Activated CD8-positive, alpha-beta T cell treated with anti-CD3 and anti-CD28 coated beads, Interleukin-2, amount 10 ng/mL, durations not matched to agents 7 days and 5 days (primary cell): ENCODE data around the gene CD80. TPM values are rescaled to one million over a fixed set of nuclear protein-coding genes. Genes with fewer than 3 reads are reported as not detected.
"Not testable (repeated sequence)": the region's sequence is repeated elsewhere in the genome, so short reads cannot be mapped to it uniquely, and the experiment has no call there.

Experiments
- ATAC-seq: fragments of 150-1000 bp; cut with Tn5 transposase; one replicate; pipeline ENCODE4 v1.10.0; 2021; ENCODE audit warnings: moderate library complexity
- CTCF ChIA-PET: fragments of 350-600 bp; sonication (Branson Sonifier 250); formaldehyde crosslinking; loops from one replicate; lab custom pipeline; 2021; ENCODE audit warnings: antibody characterized with exemption; lab: Charles Lee
- POLR2A ChIA-PET: fragments of 350-600 bp; sonication (Branson Sonifier 250); formaldehyde crosslinking; loops from one replicate; lab custom pipeline; 2021; ENCODE audit warnings: antibody characterized with exemption; lab: Charles Lee
- DNase-seq: peaks from one replicate; pipeline ENCODE4 v3.0.0-alpha.2; 2020
- H3K27ac Mint-ChIP-seq: one replicate; pipeline ENCODE4 v1.8.0; 2021; ENCODE audit warnings: mild to moderate bottlenecking, mixed read lengths
- H3K27me3 Mint-ChIP-seq: one replicate; pipeline ENCODE4 v1.8.0; 2021; ENCODE audit warnings: low read depth, mixed read lengths
- H3K36me3 Mint-ChIP-seq: one replicate; pipeline ENCODE4 v1.8.0; 2021; ENCODE audit warnings: low read depth, mixed read lengths
- H3K4me1 Mint-ChIP-seq: one replicate; pipeline ENCODE4 v1.8.0; 2021; ENCODE audit warnings: low read depth, mixed read lengths
- H3K4me3 Mint-ChIP-seq: one replicate; pipeline ENCODE4 v1.8.0; 2021; ENCODE audit warnings: mild to moderate bottlenecking, mixed read lengths
- H3K9me3 Mint-ChIP-seq: one replicate; pipeline ENCODE4 v1.8.0; 2022; ENCODE audit warnings: mixed read lengths; ENCODE audit not compliant: insufficient read depth
- total RNA-seq, 2 experiments: library from RNA; stranded (reverse); gene quantifications; one replicate each; pipeline ENCODE4 v1.2.3, GENCODE V29; 2021

Gene CD80
- total RNA-seq, 2 experiments from 2014 or later: 19.1 to 20.2 TPM

- POLR2A ChIA-PET: interaction anchor here (0.6 to 1.4 kb wide), 2 partner anchors 16 to 644 kb away, joined by 4 to 5 read pairs; partner anchors contain the start of gene ADPRH
- no peak for DNase-seq
- peaks cover 35% of the 10 kb centered on the region for H3K4me1 Mint-ChIP-seq
- peaks cover under 1% of the 10 kb centered on the region for H3K36me3 Mint-ChIP-seq
- H3K4me3 Mint-ChIP-seq: no peak overlapping the region
- H3K27ac Mint-ChIP-seq: peak overlapping the region; percentile 5
- no peak for ATAC-seq
- no peaks in the 10 kb centered on the region for H3K9me3 Mint-ChIP-seq
- H3K27me3 Mint-ChIP-seq: no peaks in the 10 kb centered on the region
- CTCF ChIA-PET: interaction anchor here (0.9 to 1.3 kb wide), 3 partner anchors 9 to 132 kb away, joined by 3 to 4 read pairs (median 3); partner anchors contain the start of gene TMEM39A
Measured at GRCh38 chr3:119595639-119596334, 36.4 kb upstream of the CD80 start.

DNA sequence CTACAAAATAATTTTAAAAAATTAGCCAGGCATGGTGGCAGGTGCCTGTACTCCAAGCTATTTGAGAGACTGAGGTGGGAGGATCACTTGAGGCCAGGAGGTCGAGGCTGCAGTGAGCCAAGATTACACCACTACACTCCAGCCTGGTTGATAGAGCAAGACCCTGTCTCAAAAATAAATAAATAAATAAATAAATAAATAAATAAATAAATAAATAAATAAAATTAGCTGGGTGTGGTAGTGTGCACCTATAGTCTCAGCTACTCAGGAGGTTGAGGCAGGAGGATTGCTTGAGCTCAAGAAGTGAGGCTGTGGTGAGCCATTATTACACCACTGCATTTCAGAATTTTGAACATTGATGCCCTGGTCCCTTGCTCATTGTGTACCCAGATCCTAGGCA, 35.5 kb upstream of the CD80 start:
- POLR2A ChIA-PET, DNase-seq, H3K36me3 Mint-ChIP-seq, ATAC-seq, H3K9me3 Mint-ChIP-seq, H3K27ac Mint-ChIP-seq, H3K27me3 Mint-ChIP-seq, CTCF ChIA-PET, H3K4me3 Mint-ChIP-seq: not testable (repeated sequence)
- peaks cover 27% of the 10 kb centered on the region for H3K4me1 Mint-ChIP-seq

GRCh38 chr3:119594066-119594465, 34.7 kb upstream of the CD80 start:
- no peak for ATAC-seq
- H3K9me3 Mint-ChIP-seq: peaks cover 3% of the 10 kb centered on the region
- H3K4me3 Mint-ChIP-seq: no peak overlapping the region
- H3K27me3 Mint-ChIP-seq: no peaks in the 10 kb centered on the region
- H3K36me3 Mint-ChIP-seq: peaks cover 11% of the 10 kb centered on the region
- ChIA-PET CTCF (no interaction called here), POLR2A (no interaction called here)
- DNase-seq: no peak
- H3K27ac Mint-ChIP-seq: no peak overlapping the region
- H3K4me1 Mint-ChIP-seq: peaks cover 22% of the 10 kb centered on the region

DNA sequence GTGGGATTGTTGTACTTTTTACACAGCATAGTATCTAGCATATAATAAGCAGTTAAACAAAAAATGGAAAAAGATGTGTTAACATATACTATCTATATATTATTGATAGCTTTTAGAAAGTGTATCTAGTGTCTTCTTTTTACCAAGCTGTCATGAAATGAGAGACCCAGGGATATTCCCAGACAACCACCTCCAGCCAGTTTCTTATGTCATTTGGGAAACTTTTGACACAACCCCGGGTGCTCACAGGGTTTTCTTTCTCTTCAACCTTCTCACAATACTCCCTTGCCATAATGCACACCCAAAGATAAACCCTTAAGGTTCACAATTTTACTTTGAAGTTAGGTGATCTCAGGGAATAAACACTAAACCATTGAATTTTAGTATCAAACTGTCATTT, 33.4 kb upstream of the CD80 start:
- ChIA-PET POLR2A (no interaction called here), CTCF (interaction anchor here (0.7 to 0.9 kb wide), 2 partner anchors 10 to 33 kb away, joined by 3 to 4 read pairs; no protein-coding TSS in a partner anchor)

DNA sequence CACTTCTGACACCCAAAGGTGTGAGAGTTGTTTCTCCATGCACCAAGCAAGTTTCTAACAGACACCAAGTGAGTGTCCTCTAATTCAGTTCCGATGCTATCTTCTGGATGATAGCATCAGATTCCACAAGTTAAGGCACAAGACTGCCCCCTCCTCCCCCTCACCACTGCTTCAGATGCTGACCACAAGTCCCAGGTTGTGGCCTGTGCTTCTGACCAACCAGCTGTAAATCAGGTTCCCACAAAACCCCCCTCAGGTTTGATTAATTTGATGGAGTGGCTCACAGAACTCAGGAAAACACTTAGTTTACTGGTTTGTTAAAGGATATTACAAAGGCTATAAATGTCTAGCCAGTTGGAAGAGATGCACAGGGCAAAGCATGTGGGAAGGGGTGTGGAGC, 31.3 kb upstream of the CD80 start:
- CTCF ChIA-PET: interaction anchor here (0.9 kb wide), 1 partner anchor 9 kb away, joined by 3 read pairs; no protein-coding TSS in a partner anchor
- H3K4me3 Mint-ChIP-seq: no peak overlapping the region
- peaks cover 25% of the 10 kb centered on the region for H3K4me1 Mint-ChIP-seq
- no peak overlapping the region for H3K27ac Mint-ChIP-seq
- POLR2A ChIA-PET: no interaction called here
- ATAC-seq (no peak), DNase-seq (no peak)
- H3K27me3 Mint-ChIP-seq: no peaks in the 10 kb centered on the region
- H3K9me3 Mint-ChIP-seq: peaks cover 3% of the 10 kb centered on the region
- H3K36me3 Mint-ChIP-seq: peaks cover 15% of the 10 kb centered on the region

More for the DNA sequence above, 33.4 kb upstream of the CD80 start:
- peaks cover 3% of the 10 kb centered on the region for H3K9me3 Mint-ChIP-seq
- ATAC-seq (no peak), DNase-seq (no peak)
- H3K27me3 Mint-ChIP-seq: no peaks in the 10 kb centered on the region
- no peak overlapping the region for H3K4me3 Mint-ChIP-seq
- H3K27ac Mint-ChIP-seq: no peak overlapping the region
- peaks cover 11% of the 10 kb centered on the region for H3K36me3 Mint-ChIP-seq
- H3K4me1 Mint-ChIP-seq: peaks cover 29% of the 10 kb centered on the region

- ChIA-PET POLR2A (interaction anchor here (1.8 kb wide), 1 partner anchor 88 kb away, joined by 5 read pairs; the partner anchor contains the start of gene COX17), CTCF (interaction anchor here (0.6 to 2.0 kb wide), 3 partner anchors 9 to 221 kb away, joined by 3 to 8 read pairs (median 3); no protein-coding TSS in a partner anchor)
- Mint-ChIP-seq H3K27ac (no peak overlapping the region), H3K27me3 (no peaks in the 10 kb centered on the region), H3K4me1 (peaks cover 24% of the 10 kb centered on the region), H3K4me3 (no peak overlapping the region), H3K36me3 (peaks cover 15% of the 10 kb centered on the region), H3K9me3 (peaks cover 3% of the 10 kb centered on the region)
- DNase-seq (no peak), ATAC-seq (no peak)
Measured at GRCh38 chr3:119589102-119589773, 29.8 kb upstream of the CD80 start.

- Mint-ChIP-seq H3K9me3 (peaks cover 3% of the 10 kb centered on the region), H3K4me3 (no peak overlapping the region), H3K27ac (no peak overlapping the region), H3K36me3 (peaks cover 15% of the 10 kb centered on the region), H3K27me3 (no peaks in the 10 kb centered on the region), H3K4me1 (peaks cover 24% of the 10 kb centered on the region)
- CTCF ChIA-PET: interaction anchor here (1.4 to 2.0 kb wide), 3 partner anchors 8 to 13 kb away, joined by 3 to 8 read pairs (median 3); no protein-coding TSS in a partner anchor
- POLR2A ChIA-PET: interaction anchor here (0.8 kb wide), 1 partner anchor 642 kb away, joined by 3 read pairs; no protein-coding TSS in a partner anchor
- ATAC-seq (no peak), DNase-seq (no peak)
Measured at GRCh38 chr3:119588112-119588511, 28.7 kb upstream of the CD80 start.

- peaks cover 15% of the 10 kb centered on the region for H3K36me3 Mint-ChIP-seq
- H3K4me3 Mint-ChIP-seq: no peak overlapping the region
- H3K4me1 Mint-ChIP-seq: peaks cover 30% of the 10 kb centered on the region
- no peak overlapping the region for H3K27ac Mint-ChIP-seq
- CTCF ChIA-PET: interaction anchor here (1.5 kb wide), 1 partner anchor 9 kb away, joined by 4 read pairs; no protein-coding TSS in a partner anchor
- no peak for DNase-seq
- no peaks in the 10 kb centered on the region for H3K27me3 Mint-ChIP-seq
- ATAC-seq: no peak
- peaks cover 3% of the 10 kb centered on the region for H3K9me3 Mint-ChIP-seq
- POLR2A ChIA-PET: no interaction called here
Measured at GRCh38 chr3:119586733-119587172, 27.3 kb upstream of the CD80 start.

- no peak overlapping the region for H3K4me3 Mint-ChIP-seq
- peaks cover 33% of the 10 kb centered on the region for H3K4me1 Mint-ChIP-seq
- H3K9me3 Mint-ChIP-seq: peaks cover 3% of the 10 kb centered on the region
- H3K36me3 Mint-ChIP-seq: peaks cover 15% of the 10 kb centered on the region
- H3K27ac Mint-ChIP-seq: no peak overlapping the region
- DNase-seq (no peak), ATAC-seq (no peak)
- CTCF ChIA-PET: no interaction called here
- no peaks in the 10 kb centered on the region for H3K27me3 Mint-ChIP-seq
- POLR2A ChIA-PET: no interaction called here
Measured at GRCh38 chr3:119585856-119586570, 26.6 kb upstream of the CD80 start.

- H3K4me3 Mint-ChIP-seq: no peak overlapping the region
- H3K9me3 Mint-ChIP-seq: peaks cover 3% of the 10 kb centered on the region
- DNase-seq: no peak
- ATAC-seq: no peak
- no peaks in the 10 kb centered on the region for H3K27me3 Mint-ChIP-seq
- CTCF ChIA-PET: no interaction called here
- peaks cover 36% of the 10 kb centered on the region for H3K4me1 Mint-ChIP-seq
- POLR2A ChIA-PET: no interaction called here
- H3K36me3 Mint-ChIP-seq: peaks cover 9% of the 10 kb centered on the region
- H3K27ac Mint-ChIP-seq: no peak overlapping the region
Measured at GRCh38 chr3:119585208-119585607, 25.8 kb upstream of the CD80 start.

- ChIA-PET POLR2A (interaction anchor here (1.3 kb wide), 1 partner anchor 18 kb away, joined by 6 read pairs; no protein-coding TSS in a partner anchor), CTCF (interaction anchor here (1.1 kb wide), 1 partner anchor 18 kb away, joined by 4 read pairs; no protein-coding TSS in a partner anchor)
- Mint-ChIP-seq H3K4me3 (no peak overlapping the region), H3K27me3 (peaks cover 4% of the 10 kb centered on the region), H3K4me1 (peaks cover 24% of the 10 kb centered on the region), H3K9me3 (no peaks in the 10 kb centered on the region), H3K36me3 (peaks cover 3% of the 10 kb centered on the region), H3K27ac (no peak overlapping the region)
- ATAC-seq (no peak), DNase-seq (no peak)
Measured at GRCh38 chr3:119582178-119582577, 22.8 kb upstream of the CD80 start.
